Measurements from ENCODE around the gene REXO5.

REXO5 gene

DNA sequence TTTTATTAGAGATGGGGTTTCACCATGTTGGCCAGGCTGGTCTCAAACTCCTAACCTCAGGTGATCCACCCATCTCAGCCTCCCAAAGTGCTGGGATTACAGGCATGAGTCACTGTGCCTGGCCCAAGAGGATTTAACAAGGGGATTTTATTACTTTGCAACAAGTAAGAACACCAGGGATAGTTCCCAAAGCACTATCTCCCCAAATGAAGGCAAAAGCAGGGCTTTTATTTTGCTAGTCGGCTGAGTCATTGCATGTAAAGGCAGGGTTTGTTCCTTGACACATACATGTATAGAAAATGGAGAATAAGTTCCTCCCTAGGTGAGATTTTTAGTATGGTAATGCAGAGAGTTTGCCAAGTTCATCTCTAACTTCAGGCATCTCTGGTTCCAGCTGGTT, 24.0 kb downstream of the REXO5 start:
- Histone ChIP-seq H3K27me3 (ENCODE audit: insufficient read depth, low read length) (no peaks in the 10 kb centered on the region), H3K4me3 (ENCODE audit: low read length) (no peak overlapping the region), H3K4me1 (ENCODE audit: insufficient read depth, low read length) (no peaks in the 10 kb centered on the region), H3K36me3 (ENCODE audit: insufficient read depth, low read depth, low read length) (peaks cover 56% of the 10 kb centered on the region), H3K9me3 (ENCODE audit: insufficient read depth, low read depth, low read length) (no peaks in the 10 kb centered on the region), H3K9ac (ENCODE audit: low read depth, low read length) (no peak overlapping the region), H3K27ac (ENCODE audit: low read length) (no peak overlapping the region)

- H3K9ac ChIP-seq (ENCODE audit: low read depth, low read length), result no peak overlapping the region
- no peaks in the 10 kb centered on the region for H3K27me3 ChIP-seq (ENCODE audit: insufficient read depth, low read length)
- no peak overlapping the region for H3K4me3 ChIP-seq (ENCODE audit: low read length)
- H3K4me1 ChIP-seq (ENCODE audit: insufficient read depth, low read length), result no peaks in the 10 kb centered on the region
- peaks cover 44% of the 10 kb centered on the region for H3K36me3 ChIP-seq (ENCODE audit: insufficient read depth, low read depth, low read length)
- peaks cover 10% of the 10 kb centered on the region; the same call in 1 of the 2 replicates for H3K9me3 ChIP-seq (ENCODE audit: insufficient read depth, low read depth, low read length)
- H3K27ac ChIP-seq (ENCODE audit: low read length), result no peak overlapping the region
Measured at GRCh38 chr16:20833086-20833485, 26.8 kb downstream of the REXO5 start.

DNA sequence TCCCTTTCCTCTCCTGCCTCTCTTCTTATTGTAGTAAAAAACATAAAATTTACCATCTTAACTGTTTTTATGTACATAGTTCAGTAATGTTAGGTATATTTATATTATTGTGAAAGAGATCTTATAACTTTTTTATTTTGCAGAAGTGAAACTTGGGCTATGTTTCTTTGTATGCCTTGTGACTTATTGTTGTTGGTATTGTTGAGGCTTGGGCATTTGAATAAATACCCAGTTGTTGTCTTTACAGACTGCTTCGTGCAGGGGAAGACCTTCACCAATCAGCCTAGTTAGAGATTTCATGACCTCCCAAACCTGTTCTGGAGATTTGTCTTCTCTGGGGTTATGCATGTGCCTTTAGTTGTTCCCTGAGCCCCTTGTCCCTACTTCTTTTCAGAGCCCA, 31.9 kb downstream of the REXO5 start:
- Histone ChIP-seq H3K9ac (ENCODE audit: low read depth, low read length) (no peak overlapping the region), H3K27ac (ENCODE audit: low read length) (no peak overlapping the region), H3K9me3 (ENCODE audit: insufficient read depth, low read depth, low read length) (peaks cover 10% of the 10 kb centered on the region; the same call in 1 of the 2 replicates), H3K4me3 (ENCODE audit: low read length) (no peak overlapping the region), H3K27me3 (ENCODE audit: insufficient read depth, low read length) (no peaks in the 10 kb centered on the region), H3K36me3 (ENCODE audit: insufficient read depth, low read depth, low read length) (peaks cover 35% of the 10 kb centered on the region), H3K4me1 (ENCODE audit: insufficient read depth, low read length) (no peaks in the 10 kb centered on the region)

DNA sequence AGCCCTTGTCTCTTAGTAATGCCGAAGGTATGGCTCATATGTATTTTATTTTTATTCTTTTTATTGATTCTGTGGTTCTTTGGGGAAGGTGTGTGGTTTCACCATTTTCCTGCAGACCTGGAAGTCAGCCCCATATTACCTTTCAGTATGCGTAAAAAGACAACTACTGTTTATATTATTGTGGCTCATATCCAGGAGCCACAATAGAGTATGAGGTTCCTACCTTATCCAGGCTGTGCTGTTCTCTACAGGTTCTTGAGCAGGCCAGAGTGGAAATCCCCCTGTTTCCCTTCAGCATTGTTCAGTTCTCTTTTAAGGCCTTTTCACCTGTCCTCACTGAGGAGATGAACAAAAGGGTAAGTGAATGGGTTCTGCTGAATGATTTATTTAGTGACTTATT, 33.2 kb downstream of the REXO5 start:
- no peak overlapping the region for H3K9ac ChIP-seq (ENCODE audit: low read depth, low read length)
- H3K36me3 ChIP-seq (ENCODE audit: insufficient read depth, low read depth, low read length), result peaks cover 28% of the 10 kb centered on the region

DNA sequence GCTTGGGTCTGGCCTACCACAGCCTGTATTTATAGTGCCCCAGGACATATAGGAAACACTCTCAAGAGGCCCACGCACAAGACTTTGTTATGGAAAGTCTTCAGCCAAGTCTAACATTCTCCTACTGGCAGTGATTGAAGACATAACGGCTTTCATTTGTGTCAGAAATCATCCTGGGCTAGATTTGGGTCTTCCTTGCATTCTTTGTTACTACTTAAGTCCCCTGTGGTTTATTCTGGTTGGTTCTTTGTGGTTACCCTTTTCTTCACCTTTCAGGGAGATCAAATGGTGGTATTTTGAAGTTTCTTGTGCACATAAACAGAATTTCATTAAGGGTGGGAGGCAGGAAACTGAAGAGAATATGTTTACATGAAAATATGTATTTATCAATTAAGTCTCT, 37.7 kb downstream of the REXO5 start:
- Histone ChIP-seq H3K36me3 (ENCODE audit: insufficient read depth, low read depth, low read length) (peaks cover 34% of the 10 kb centered on the region), H3K27me3 (ENCODE audit: insufficient read depth, low read length) (no peaks in the 10 kb centered on the region), H3K9ac (ENCODE audit: low read depth, low read length) (no peak overlapping the region), H3K4me1 (ENCODE audit: insufficient read depth, low read length) (no peaks in the 10 kb centered on the region), H3K4me3 (ENCODE audit: low read length) (no peak overlapping the region), H3K27ac (ENCODE audit: low read length) (no peak overlapping the region), H3K9me3 (ENCODE audit: insufficient read depth, low read depth, low read length) (no peaks in the 10 kb centered on the region)

More for the DNA sequence above, 33.2 kb downstream of the REXO5 start:
- H3K9me3 ChIP-seq (ENCODE audit: insufficient read depth, low read depth, low read length), result peaks cover 10% of the 10 kb centered on the region; the same call in 1 of the 2 replicates
- H3K27ac ChIP-seq (ENCODE audit: low read length), result no peak overlapping the region
- H3K4me3 ChIP-seq (ENCODE audit: low read length), result no peak overlapping the region
- no peaks in the 10 kb centered on the region for H3K27me3 ChIP-seq (ENCODE audit: insufficient read depth, low read length)
- no peaks in the 10 kb centered on the region for H3K4me1 ChIP-seq (ENCODE audit: insufficient read depth, low read length)

GRCh38 chr16:20844588-20844987, 38.3 kb downstream of the REXO5 start:
- Histone ChIP-seq H3K27ac (ENCODE audit: low read length) (no peak overlapping the region), H3K27me3 (ENCODE audit: insufficient read depth, low read length) (no peaks in the 10 kb centered on the region), H3K9ac (ENCODE audit: low read depth, low read length) (no peak overlapping the region), H3K36me3 (ENCODE audit: insufficient read depth, low read depth, low read length) (peaks cover 34% of the 10 kb centered on the region), H3K9me3 (ENCODE audit: insufficient read depth, low read depth, low read length) (no peaks in the 10 kb centered on the region), H3K4me3 (ENCODE audit: low read length) (no peak overlapping the region), H3K4me1 (ENCODE audit: insufficient read depth, low read length) (no peaks in the 10 kb centered on the region)

DNA sequence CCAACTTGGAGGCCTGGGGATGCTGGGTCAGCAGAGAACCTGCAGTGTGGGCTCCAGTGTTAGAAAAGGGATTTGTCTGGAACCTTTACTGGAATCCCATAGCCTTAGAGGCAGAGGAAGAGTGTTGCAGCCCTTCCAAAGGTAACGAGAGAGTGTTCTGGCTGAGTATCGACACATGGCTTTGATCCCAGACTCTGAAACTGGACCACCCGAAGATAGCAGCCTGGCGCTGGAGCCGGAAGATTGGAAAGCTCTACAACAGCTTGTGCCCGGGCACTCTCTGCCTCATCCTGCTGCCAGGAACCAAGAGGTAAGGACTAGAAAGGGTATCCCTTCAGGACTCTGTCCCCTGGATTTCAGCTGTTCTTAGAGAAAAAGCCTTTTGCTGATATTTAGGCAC, 39.7 kb downstream of the REXO5 start:
- no peaks in the 10 kb centered on the region for H3K9me3 ChIP-seq (ENCODE audit: insufficient read depth, low read depth, low read length)
- H3K4me1 ChIP-seq (ENCODE audit: insufficient read depth, low read length), result no peaks in the 10 kb centered on the region
- no peak overlapping the region for H3K4me3 ChIP-seq (ENCODE audit: low read length)
- no peaks in the 10 kb centered on the region for H3K27me3 ChIP-seq (ENCODE audit: insufficient read depth, low read length)
- peaks cover 21% of the 10 kb centered on the region for H3K36me3 ChIP-seq (ENCODE audit: insufficient read depth, low read depth, low read length)
- H3K9ac ChIP-seq (ENCODE audit: low read depth, low read length), result no peak overlapping the region
- H3K27ac ChIP-seq (ENCODE audit: low read length), result no peak overlapping the region

DNA sequence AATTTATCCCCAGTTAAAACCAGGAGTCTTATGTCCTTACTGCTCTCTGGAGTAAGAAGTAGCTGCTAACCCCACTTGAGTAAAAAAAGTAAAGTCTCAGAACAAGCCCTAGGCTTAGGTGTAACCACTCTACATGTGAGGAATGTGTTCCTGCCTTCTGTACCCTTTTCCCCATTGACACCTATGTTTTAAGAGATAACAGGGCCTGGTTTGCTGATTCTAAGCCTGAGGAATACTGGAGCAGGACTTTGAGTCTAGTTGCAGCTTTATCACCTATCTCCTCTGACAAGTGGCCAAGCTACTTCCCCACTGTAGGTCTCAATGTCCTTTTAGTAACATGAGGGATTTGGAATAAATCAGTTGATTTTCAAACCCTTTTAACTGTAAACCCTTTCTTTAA, 40.2 kb downstream of the REXO5 start:
- Histone ChIP-seq H3K4me1 (ENCODE audit: insufficient read depth, low read length) (no peaks in the 10 kb centered on the region), H3K4me3 (ENCODE audit: low read length) (no peak overlapping the region), H3K9me3 (ENCODE audit: insufficient read depth, low read depth, low read length) (no peaks in the 10 kb centered on the region), H3K27ac (ENCODE audit: low read length) (no peak overlapping the region), H3K36me3 (ENCODE audit: insufficient read depth, low read depth, low read length) (peaks cover 20% of the 10 kb centered on the region), H3K27me3 (ENCODE audit: insufficient read depth, low read length) (no peaks in the 10 kb centered on the region), H3K9ac (ENCODE audit: low read depth, low read length) (no peak overlapping the region)

- Histone ChIP-seq H3K9ac (ENCODE audit: low read depth, low read length) (no peak overlapping the region), H3K4me3 (ENCODE audit: low read length) (no peak overlapping the region), H3K27me3 (ENCODE audit: insufficient read depth, low read length) (no peaks in the 10 kb centered on the region), H3K27ac (ENCODE audit: low read length) (no peak overlapping the region), H3K4me1 (ENCODE audit: insufficient read depth, low read length) (no peaks in the 10 kb centered on the region), H3K36me3 (ENCODE audit: insufficient read depth, low read depth, low read length) (peaks cover 20% of the 10 kb centered on the region), H3K9me3 (ENCODE audit: insufficient read depth, low read depth, low read length) (no peaks in the 10 kb centered on the region)
Measured at GRCh38 chr16:20847550-20847949, 41.2 kb downstream of the REXO5 start.

DNA sequence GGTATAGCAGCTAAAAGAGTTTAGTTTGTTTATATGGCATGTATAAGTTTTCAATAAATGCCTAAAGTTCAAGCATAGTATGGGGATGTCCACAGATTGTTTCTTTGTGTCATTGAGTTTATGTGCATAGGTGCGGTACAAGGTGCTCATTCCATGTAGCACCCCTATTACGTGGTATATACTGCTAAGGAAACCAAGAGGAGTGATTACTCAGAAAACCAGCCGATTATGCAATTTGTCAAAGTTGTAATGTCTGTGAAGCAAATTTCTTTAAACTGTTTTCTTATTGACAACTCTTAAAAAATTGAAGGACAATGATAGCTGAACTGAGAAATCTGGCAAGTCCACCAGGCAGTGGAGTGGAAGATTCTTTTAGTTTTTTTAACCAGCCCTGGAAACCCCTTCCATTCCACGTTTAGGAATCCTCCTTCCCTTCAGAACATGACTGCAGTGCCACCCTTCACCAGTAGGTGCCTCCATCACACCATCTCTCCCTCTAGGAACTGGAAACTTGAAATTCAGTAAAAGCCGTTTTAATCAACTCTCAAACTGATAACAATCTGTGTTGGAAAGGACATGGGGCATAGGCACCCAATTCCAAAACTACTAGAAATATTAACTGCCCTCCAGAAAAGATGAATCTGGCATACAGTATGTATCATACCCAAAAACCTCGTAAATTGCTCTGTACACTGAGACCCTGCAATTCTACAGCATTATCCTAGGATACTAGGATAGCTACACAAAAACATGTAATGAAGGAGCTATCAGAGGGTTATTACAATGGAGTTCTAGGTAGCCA, 43.5 kb downstream of the REXO5 start:
- Histone ChIP-seq H3K4me3 (ENCODE audit: low read length) (no peak overlapping the region), H3K9me3 (ENCODE audit: insufficient read depth, low read depth, low read length) (no peaks in the 10 kb centered on the region), H3K4me1 (ENCODE audit: insufficient read depth, low read length) (no peaks in the 10 kb centered on the region), H3K9ac (ENCODE audit: low read depth, low read length) (no peak overlapping the region), H3K27ac (ENCODE audit: low read length) (no peak overlapping the region), H3K36me3 (ENCODE audit: insufficient read depth, low read depth, low read length) (peaks cover 16% of the 10 kb centered on the region), H3K27me3 (ENCODE audit: insufficient read depth, low read length) (no peaks in the 10 kb centered on the region)

DNA sequence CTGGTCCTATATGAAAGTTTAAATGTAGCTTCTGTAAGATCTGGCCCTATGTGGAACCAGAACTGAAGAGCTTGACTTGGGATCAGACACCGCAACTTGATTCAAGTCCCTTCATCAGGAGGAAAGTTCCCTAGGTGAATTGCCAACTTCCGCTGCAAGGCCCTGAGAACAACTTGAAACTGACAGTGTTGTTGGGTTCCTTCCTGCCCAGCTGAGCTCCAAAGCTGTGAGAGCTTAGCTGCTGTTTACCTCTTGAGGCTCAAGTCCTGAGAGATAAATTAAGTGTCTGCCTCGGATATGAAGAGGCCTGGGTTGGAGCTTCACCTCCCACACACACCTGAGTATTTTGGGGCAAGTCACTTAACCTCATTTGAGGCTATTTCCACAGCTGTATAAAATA, 44.7 kb downstream of the REXO5 start:
- H3K4me1 ChIP-seq (ENCODE audit: insufficient read depth, low read length), result no peaks in the 10 kb centered on the region
- H3K27me3 ChIP-seq (ENCODE audit: insufficient read depth, low read length), result no peaks in the 10 kb centered on the region
- no peak overlapping the region for H3K4me3 ChIP-seq (ENCODE audit: low read length)
- peaks cover 9% of the 10 kb centered on the region; the same call in 1 of the 2 replicates for H3K36me3 ChIP-seq (ENCODE audit: insufficient read depth, low read depth, low read length)
- no peak overlapping the region for H3K27ac ChIP-seq (ENCODE audit: low read length)
- H3K9ac ChIP-seq (ENCODE audit: low read depth, low read length), result no peak overlapping the region
- no peaks in the 10 kb centered on the region for H3K9me3 ChIP-seq (ENCODE audit: insufficient read depth, low read depth, low read length)

DNA sequence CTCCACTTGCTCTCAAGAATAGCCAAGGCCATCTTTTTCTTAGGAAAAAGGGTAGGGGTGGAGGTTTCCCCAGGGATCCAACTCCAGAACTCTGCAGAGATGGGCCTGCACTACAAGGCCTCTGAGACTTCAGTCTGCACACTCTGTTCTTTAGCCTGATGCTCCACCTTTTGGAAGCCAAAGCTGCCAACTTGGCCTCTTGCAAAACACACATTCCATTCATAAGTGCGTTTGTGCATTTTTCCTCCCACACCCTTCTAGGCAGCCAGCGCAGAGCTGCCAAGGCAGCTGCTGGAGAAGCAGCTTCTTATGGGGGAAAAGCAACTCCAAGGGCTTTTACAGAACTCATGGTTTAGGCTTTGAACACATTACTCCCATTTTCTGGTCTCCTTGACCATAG, 45.3 kb downstream of the REXO5 start:
- Histone ChIP-seq H3K9ac (ENCODE audit: low read depth, low read length) (no peak overlapping the region), H3K27ac (ENCODE audit: low read length) (no peak overlapping the region), H3K4me1 (ENCODE audit: insufficient read depth, low read length) (no peaks in the 10 kb centered on the region), H3K36me3 (ENCODE audit: insufficient read depth, low read depth, low read length) (peaks cover 3% of the 10 kb centered on the region; the same call in 1 of the 2 replicates), H3K4me3 (ENCODE audit: low read length) (no peak overlapping the region), H3K27me3 (ENCODE audit: insufficient read depth, low read length) (no peaks in the 10 kb centered on the region), H3K9me3 (ENCODE audit: insufficient read depth, low read depth, low read length) (no peaks in the 10 kb centered on the region)

Measured in iPS-20b (cell line).